NCI-H510A (cell line): Measurements from ENCODE around the gene ANKRD40.
"Not testable (repeated sequence)": the region's sequence is repeated elsewhere in the genome, so short reads cannot be mapped to it uniquely, and the experiment has no call there.

Experiments
- DNase-seq: peaks from one replicate; lab custom pipeline; 2025; lab: John Stamatoyannopoulos, UW

The ANKRD40 gene, protein sequence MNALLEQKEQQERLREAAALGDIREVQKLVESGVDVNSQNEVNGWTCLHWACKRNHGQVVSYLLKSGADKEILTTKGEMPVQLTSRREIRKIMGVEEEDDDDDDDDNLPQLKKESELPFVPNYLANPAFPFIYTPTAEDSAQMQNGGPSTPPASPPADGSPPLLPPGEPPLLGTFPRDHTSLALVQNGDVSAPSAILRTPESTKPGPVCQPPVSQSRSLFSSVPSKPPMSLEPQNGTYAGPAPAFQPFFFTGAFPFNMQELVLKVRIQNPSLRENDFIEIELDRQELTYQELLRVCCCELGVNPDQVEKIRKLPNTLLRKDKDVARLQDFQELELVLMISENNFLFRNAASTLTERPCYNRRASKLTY

DNA sequence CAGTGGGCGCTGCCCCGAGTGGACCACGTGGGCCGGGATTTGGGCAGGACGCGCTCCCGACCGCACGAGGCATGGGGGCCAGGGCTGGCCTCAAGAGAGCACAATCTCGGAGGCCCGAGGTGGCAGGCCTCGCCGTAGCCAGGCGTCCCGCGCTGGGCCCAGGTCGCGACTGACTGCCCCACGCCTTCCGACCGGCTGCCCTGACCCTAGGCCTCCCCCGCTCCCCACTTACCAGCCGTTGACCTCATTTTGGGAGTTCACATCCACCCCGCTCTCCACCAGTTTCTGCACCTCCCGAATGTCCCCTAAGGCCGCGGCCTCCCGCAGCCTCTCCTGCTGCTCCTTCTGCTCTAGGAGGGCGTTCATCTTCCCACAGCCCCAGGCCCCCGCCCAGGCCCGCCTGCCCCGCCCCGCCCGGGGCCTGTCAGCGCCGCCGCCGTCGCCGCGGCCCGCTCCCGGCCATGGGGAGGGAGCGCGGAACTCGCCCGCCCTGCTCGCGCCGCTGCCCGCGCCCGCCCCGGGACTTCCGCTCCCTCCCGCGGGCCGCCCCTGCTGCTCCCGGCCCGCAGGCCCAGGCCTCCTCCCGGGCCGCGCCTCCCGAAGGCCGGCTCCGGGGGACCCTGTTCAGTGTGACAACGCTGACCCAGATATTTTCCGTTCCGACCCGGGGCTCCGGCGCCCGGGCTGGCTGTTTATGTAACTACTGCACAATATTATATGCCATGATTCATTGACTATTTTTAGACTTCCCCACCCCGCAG, at the start of gene ANKRD40:
Gene ANKRD40 (minus strand): TSS at position 626 of the 761 bp plus-strand sequence. CDS start 260 bp downstream, at position 366.
- peak; percentile 85 for DNase-seq

- DNase-seq, result no peak
Observed at GRCh38 chr17:50754521-50754920, 46.8 kb upstream of the ANKRD40 start.

- no peak for DNase-seq
Observed at GRCh38 chr17:50749245-50749644, 41.5 kb upstream of the ANKRD40 start.

GRCh38 chr17:50745631-50746030, 37.9 kb upstream of the ANKRD40 start:
- no peak for DNase-seq

DNA sequence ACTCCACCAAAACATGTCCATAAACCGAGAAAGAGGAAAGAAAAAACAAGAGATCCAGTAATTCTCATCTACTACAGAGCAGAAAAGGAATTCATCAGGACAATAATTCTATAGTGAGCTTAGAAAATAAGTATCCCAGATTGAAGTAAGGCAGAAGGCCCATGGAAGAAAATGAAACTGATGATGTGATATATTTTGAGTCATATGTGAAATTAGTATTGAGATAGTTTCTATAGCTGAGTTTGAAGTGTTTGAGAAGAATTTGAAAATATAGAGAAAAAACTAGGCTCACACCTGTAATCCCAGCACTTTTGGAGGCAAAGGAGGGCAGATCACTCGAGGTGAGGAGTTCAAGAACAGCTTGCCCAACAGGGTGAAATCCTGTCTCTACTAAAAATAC, 31.4 kb upstream of the ANKRD40 start:
- no peak for DNase-seq

GRCh38 chr17:50737118-50737698, 29.5 kb upstream of the ANKRD40 start:
- no peak for DNase-seq

GRCh38 chr17:50735287-50735686, 27.6 kb upstream of the ANKRD40 start:
- no peak for DNase-seq

GRCh38 chr17:50731575-50732460, 24.1 kb upstream of the ANKRD40 start:
- DNase-seq, result no peak

- DNase-seq, result no peak
Observed at GRCh38 chr17:50728881-50729765, 21.4 kb upstream of the ANKRD40 start.

DNA sequence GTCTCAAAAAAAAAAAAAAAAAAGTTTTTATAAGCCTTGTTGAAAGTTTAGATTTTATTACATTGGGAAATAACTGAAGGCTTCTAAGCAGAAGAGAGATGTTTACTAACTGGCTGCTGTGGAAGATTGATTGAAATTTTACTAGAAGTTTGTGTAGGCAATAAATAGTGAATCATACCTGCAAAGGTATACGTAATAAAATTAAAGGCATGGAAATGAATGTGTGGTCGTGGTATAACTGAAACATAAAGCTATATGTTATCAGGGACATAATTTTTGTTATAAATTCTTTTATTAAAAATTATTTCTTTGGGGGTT, 20.4 kb upstream of the ANKRD40 start:
- DNase-seq, result no peak

DNA sequence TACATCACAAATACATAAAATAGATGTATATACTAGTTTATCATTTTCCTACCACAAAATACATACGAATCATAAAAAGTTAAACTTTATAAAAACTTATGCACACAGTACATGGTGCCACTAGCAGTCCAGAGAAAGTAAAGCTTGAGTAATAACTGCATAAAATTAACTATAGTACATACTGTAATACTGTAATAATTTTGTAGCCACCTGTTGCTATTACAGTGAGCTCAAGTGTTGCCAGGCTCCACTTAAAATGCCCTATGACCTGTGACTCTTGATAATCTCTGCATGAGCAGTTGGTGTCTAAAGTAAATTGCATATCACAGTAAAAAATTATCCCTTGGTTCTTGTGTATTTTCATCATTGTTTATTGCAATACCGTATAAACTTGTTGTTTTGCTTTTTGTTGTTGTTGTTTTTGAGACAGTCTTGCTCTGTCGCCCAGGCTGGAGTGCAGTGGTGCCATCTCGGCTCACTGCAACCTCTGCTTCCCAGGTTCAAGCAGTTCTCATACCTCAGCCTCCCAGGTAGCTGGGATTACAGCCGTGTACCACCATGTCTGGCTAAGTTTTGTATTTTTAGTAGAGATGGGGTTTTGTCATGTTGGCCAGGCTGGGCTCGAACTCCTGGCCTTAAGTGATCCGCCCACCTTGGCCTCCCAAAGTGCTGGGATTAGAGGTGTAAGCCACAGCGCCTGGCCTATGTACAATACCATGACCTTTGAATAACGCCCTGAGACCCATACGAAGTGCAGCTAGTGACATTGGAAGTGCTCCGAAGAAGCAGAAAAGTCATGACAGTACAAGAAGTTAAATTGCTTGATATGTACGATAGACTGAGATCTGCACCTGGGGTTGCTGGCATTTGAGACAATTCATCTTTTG, 18.3 kb upstream of the ANKRD40 start:
- DNase-seq, result no peak

DNA sequence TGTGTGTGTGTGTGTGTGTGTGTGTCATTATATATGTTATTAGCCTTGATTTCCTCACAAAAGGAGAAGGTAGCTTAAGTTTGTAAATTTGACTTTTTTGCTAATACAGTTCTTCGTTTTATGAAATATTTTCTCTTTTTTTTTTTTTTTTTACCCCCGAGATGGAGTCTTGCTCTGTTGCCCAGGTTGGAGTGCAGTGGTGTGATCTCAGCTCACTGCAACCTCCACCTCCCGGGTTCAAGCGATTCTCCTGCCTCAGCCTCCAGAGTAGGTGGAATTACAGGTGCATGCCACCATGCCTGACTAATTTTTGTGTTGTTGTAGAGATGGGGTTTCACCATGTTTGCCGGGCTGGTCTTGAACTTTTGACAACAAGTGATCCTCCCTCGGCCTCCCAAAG, 16.9 kb upstream of the ANKRD40 start:
- DNase-seq, result not testable (repeated sequence)

DNA sequence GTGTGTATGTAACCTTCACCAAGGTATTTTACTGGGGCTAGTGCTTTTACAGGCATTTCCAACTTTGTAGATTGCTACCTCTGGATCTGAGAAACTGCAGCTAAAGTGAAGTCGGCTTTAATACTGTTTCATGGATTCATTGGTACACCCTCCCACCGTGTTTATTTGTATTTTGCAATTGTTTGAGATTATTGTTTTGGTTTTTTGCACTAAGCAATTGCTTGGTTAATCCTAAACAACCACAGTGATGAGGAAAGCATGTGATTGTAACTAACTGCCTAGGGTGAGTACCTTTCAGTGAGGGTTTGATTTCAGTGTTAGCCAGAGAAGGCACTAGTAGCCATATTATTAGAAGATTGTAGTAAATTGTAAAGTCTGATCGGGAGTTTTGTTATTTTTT, 15.0 kb upstream of the ANKRD40 start:
- no peak for DNase-seq

GRCh38 chr17:50721194-50722010, 13.7 kb upstream of the ANKRD40 start:
- no peak for DNase-seq

DNA sequence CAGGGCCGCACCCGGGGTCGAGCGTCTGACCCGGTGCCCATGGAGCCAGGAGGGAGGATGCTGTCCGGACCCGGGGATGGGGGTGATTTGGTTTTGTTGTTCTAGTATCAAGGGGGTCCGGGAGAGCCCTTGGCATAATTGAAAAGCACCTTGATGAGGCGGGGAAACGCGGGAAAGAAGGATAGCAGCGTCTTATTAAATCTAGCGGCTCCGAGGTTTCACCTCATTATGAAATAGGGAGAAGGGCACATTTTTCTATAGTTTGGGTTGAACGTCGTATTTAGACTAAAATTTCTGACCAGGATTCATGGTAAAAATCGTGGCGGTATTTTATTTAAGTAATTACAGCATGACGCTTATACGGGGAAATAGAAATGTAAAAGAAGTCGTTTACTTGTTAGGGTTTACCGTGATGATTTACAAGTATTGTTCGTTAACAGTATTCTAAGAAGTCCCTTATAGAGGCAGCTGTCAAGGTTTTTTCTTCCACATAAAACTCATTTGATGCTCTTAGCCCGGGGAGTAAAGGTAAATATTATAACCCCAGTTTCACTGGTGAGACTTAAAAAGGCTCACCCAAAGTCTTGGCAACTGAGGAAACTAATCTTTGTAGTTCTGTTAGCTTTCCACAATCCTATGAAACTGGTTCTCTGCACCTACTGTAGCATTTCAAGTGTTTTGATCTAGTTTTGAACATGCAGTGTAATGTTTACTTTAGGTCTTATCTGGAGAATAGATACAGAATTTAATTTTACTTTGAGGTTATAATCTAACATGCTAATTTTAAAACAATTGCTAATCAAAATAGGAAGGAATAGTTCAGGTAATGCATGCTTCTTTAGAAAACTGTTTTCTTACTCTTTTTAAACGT, 12.4 kb upstream of the ANKRD40 start:
- DNase-seq, result no peak

DNA sequence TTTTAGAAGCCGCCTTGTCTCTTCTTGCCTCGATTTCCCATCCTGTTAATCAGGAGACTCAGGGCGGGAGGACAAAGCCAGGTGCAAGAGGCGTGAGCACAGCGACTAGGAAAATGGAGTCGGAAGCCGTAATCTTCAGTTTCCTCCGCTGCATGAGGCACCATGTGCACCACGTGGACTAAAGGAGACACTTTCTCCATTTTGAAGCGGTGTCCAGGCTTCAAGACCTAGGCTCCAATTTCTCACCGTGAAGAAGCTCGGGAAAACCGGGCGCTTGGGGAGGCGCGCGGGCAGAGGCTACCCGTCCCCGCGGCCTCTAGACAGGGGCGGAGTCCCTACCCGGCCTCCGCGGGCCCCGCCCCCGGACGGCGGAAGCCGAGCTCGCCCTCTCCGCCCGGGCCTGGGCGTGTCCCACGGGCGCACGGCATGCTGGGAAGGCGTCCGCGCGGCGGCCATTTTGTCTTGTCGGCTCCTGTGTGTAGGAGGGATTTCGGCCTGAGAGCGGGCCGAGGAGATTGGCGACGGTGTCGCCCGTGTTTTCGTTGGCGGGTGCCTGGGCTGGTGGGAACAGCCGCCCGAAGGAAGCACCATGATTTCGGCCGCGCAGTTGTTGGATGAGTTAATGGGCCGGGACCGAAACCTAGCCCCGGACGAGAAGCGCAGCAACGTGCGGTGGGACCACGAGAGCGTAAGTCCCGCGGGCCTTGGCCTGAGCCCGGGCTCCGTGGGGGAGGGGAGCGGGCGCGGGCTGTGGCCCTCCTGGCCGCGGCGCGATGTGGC, 11.6 kb upstream of the ANKRD40 start, which contains the start of gene LUC7L3:
Gene LUC7L3 (plus strand): TSS at position 460 of the 780 bp plus-strand sequence. CDS start 130 bp downstream, at position 590.
- peak; percentile 96 for DNase-seq

DNA sequence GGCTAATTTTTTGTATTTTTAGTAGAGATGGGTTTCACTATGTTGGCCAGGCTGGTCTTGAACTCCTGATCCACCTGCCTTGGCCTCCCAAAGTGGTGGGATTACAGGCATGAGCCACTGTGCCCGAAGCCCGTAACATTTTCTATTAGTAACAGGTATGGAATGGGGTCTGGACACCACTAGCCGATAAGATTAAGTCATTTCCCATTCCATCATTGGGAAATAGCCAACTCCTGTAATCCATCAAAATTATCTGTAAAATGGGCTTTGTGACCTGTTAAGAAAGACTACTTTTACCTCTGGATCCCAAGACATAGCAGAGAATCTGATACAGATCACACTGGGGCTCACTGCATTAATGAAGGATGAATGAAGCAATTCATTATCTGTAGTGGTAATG, 7.8 kb upstream of the ANKRD40 start:
- DNase-seq, result no peak
